Thyroid gland (tissue), 4 donors: ENCODE data around the gene AFF3. TPM values are rescaled to one million over a fixed set of nuclear protein-coding genes. Genes with fewer than 3 reads are reported as not detected.

Experiments
- DNase-seq, 2 donors: peaks; one replicate each; pipeline ENCODE4 v3.0.0-alpha.2; 2019
- H3K27ac ChIP-seq, 3 donors: fragments of 200-600 bp; sonication (generic); 1 replicate in 2 of 3; 2 replicates in 1 of 3; pipeline ENCODE4 v1.5.1; 2016 to 2019; ENCODE audit warnings: mild to moderate bottlenecking in 1 of 3, moderate library complexity in 1 of 3
- H3K27me3 ChIP-seq: fragments of 200-600 bp; sonication (generic); one replicate; pipeline ENCODE4 v1.5.1; 2019
- H3K36me3 ChIP-seq, 2 donors: fragments of 200-600 bp; sonication (generic); one replicate each; pipeline ENCODE4 v1.5.1; 2016 to 2019
- H3K4me1 ChIP-seq, 2 donors: fragments of 200-600 bp; sonication (generic); one replicate each; pipeline ENCODE4 v1.5.1; 2017 to 2019
- H3K4me3 ChIP-seq, 3 donors: fragments of 200-600 bp; sonication (generic); replicated peaks in 1 of 3; 1 replicate in 2 of 3; 2 replicates in 1 of 3; pipeline ENCODE4 v1.5.1; 2016; ENCODE audit warnings: mild to moderate bottlenecking in 1 of 3
- H3K9me3 ChIP-seq: fragments of 200-600 bp; sonication (generic); one replicate; pipeline ENCODE4 v1.5.1; 2017
- CTCF ChIP-seq, 6 experiments: fragments of 200-600 bp in 3 of 6; fragments of 450-650 bp in 3 of 6; sonication (generic) in 3 of 6; IDR thresholded peaks; one replicate each; pipeline ENCODE4 v1.5.1; 2016 to 2019; ENCODE audit warnings: antibody characterized with exemption in 6 of 6, mild to moderate bottlenecking in 2 of 6, inconsistent platforms in 1 of 6, moderate library complexity in 1 of 6
- POLR2A ChIP-seq, 2 donors: fragments of 450-650 bp; IDR thresholded peaks; one replicate each; pipeline ENCODE4 v1.6.1; 2017; ENCODE audit warnings: antibody characterized with exemption in 2 of 2, mild to moderate bottlenecking in 2 of 2, moderate library complexity in 1 of 2
- WGBS, 2 donors: methylation state at CpG; one replicate each; pipeline ENCODE4 v1.1.5; 2017; 5-methylcytosine and 5-hydroxymethylcytosine counted together
- intact Hi-C: fragments of 100-400 bp; cut with DNase I; formaldehyde crosslinking; loops from one replicate; pipeline ENCODE4 v1.15.1; 2023
- total RNA-seq, 4 donors: library from RNA; depleted of rRNA; stranded (reverse); fragments of >200 nt; gene quantifications; one replicate each; pipeline ENCODE4 v1.2.3, GENCODE V29; 2016

AFF3 gene
- total RNA-seq, 4 donors from 2014 or later: 0.54 to 2.6 (median 1.1) TPM

GRCh38 chr2:100013892-100014677 lies 128.3 kb downstream of the AFF3 start:
- TF ChIP-seq CTCF (IDR thresholded peaks at IDR 0.05): no peak
- no peak for TF ChIP-seq POLR2A (IDR thresholded peaks at IDR 0.05)
- peak in 1 of 2 donors; percentile 7 for DNase-seq
- Histone ChIP-seq H3K9me3 (no peaks in the 10 kb centered on the region), H3K4me1 (no peaks in the 10 kb centered on the region), H3K36me3 (no peaks in the 10 kb centered on the region), H3K27me3 (no peaks in the 10 kb centered on the region), H3K27ac (no peak overlapping the region), H3K4me3 (no peak overlapping the region)
- 74 to 78% methylated on average over 5 of the region's 5 CpGs for WGBS, 2 donors
- intact Hi-C loops: no loop called here

GRCh38 chr2:100012561-100012960 lies 129.8 kb downstream of the AFF3 start:
- TF ChIP-seq CTCF (IDR thresholded peaks at IDR 0.05) (no peak), POLR2A (IDR thresholded peaks at IDR 0.05) (no peak)
- intact Hi-C loops: no loop called here
- 81 to 86% methylated on average over 5 of the region's 5 CpGs for WGBS, 2 donors
- Histone ChIP-seq H3K27ac (no peak overlapping the region), H3K27me3 (no peaks in the 10 kb centered on the region), H3K9me3 (no peaks in the 10 kb centered on the region), H3K36me3 (no peaks in the 10 kb centered on the region), H3K4me3 (no peak overlapping the region), H3K4me1 (no peaks in the 10 kb centered on the region)
- no peak for DNase-seq

GRCh38 chr2:100011272-100011731 lies 131.1 kb downstream of the AFF3 start:
- H3K4me1 ChIP-seq: no peaks in the 10 kb centered on the region
- WGBS, 2 donors: 33 to 49% methylated on average over 5 of the region's 5 CpGs
- intact Hi-C loops: no loop called here
- no peaks in the 10 kb centered on the region for H3K27me3 ChIP-seq
- H3K9me3 ChIP-seq: no peaks in the 10 kb centered on the region
- H3K36me3 ChIP-seq: no peaks in the 10 kb centered on the region
- TF ChIP-seq POLR2A (IDR thresholded peaks at IDR 0.05) (no peak), CTCF (IDR thresholded peaks at IDR 0.05) (no peak)
- no peak overlapping the region for H3K27ac ChIP-seq
- no peak for DNase-seq
- H3K4me3 ChIP-seq: no peak overlapping the region

- Histone ChIP-seq H3K9me3 (no peaks in the 10 kb centered on the region), H3K27me3 (no peaks in the 10 kb centered on the region), H3K4me1 (no peaks in the 10 kb centered on the region), H3K27ac (no peak overlapping the region), H3K36me3 (no peaks in the 10 kb centered on the region), H3K4me3 (no peak overlapping the region)
- TF ChIP-seq POLR2A (IDR thresholded peaks at IDR 0.05) (no peak), CTCF (IDR thresholded peaks at IDR 0.05) (no peak)
- 95 to 96% methylated on average over 5 of the region's 5 CpGs for WGBS, 2 donors
- intact Hi-C loops: no loop called here
- DNase-seq: no peak
These were observed 131.8 kb downstream of the AFF3 start for GRCh38 chr2:100010606-100011005.

GRCh38 chr2:100009743-100010142 lies 132.6 kb downstream of the AFF3 start:
- Histone ChIP-seq H3K4me1 (no peaks in the 10 kb centered on the region), H3K36me3 (no peaks in the 10 kb centered on the region), H3K27me3 (no peaks in the 10 kb centered on the region), H3K27ac (no peak overlapping the region), H3K4me3 (no peak overlapping the region), H3K9me3 (no peaks in the 10 kb centered on the region)
- intact Hi-C loops: no loop called here
- DNase-seq: no peak
- no peak for TF ChIP-seq CTCF (IDR thresholded peaks at IDR 0.05)
- TF ChIP-seq POLR2A (IDR thresholded peaks at IDR 0.05): no peak
- WGBS, 2 donors: 81 to 83% methylated on average over 6 of the region's 6 CpGs
